Vagina (tissue), 2 donors: ENCODE measurements around the gene KRTAP2-1.

ENCODE experiments used
- POLR2A ChIP-seq, 2 donors: fragments of 450-650 bp; IDR thresholded peaks; one replicate each; pipeline ENCODE4 v1.6.1; 2017; ENCODE audit warnings: antibody characterized with exemption in 2 of 2, mild to moderate bottlenecking in 2 of 2, moderate library complexity in 2 of 2
- TF ChIP-seq, protein P1 (sequence below), 3 experiments: fragments of 450-650 bp in 2 of 3; fragments of 200-600 bp in 1 of 3; sonication (generic) in 1 of 3; IDR thresholded peaks; one replicate each; pipeline ENCODE4 v1.5.1; 2017 to 2019; ENCODE audit warnings: antibody characterized with exemption in 3 of 3, mild to moderate bottlenecking in 2 of 3, moderate library complexity in 2 of 3

DNA sequence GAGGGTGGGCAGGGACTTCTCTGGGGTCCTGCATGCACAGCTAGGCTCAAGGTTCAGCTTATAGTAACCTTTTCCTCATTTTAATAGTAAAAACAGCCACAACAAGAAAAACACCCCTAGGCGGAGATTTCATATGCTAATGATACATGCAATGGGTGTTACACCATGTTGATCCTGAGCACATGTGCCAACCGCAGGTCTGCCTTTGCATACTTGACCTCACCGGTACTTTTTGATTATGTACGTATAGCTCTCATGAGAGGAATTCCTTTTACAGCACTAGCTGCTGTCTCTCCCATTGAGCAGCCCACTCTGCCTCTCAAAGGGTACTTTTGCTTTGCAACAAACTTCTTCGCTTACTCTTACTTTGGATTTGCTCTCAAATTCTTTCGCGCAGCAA is 48.9 kb upstream of the KRTAP2-1 start:
- TF ChIP-seq, protein P1, sequence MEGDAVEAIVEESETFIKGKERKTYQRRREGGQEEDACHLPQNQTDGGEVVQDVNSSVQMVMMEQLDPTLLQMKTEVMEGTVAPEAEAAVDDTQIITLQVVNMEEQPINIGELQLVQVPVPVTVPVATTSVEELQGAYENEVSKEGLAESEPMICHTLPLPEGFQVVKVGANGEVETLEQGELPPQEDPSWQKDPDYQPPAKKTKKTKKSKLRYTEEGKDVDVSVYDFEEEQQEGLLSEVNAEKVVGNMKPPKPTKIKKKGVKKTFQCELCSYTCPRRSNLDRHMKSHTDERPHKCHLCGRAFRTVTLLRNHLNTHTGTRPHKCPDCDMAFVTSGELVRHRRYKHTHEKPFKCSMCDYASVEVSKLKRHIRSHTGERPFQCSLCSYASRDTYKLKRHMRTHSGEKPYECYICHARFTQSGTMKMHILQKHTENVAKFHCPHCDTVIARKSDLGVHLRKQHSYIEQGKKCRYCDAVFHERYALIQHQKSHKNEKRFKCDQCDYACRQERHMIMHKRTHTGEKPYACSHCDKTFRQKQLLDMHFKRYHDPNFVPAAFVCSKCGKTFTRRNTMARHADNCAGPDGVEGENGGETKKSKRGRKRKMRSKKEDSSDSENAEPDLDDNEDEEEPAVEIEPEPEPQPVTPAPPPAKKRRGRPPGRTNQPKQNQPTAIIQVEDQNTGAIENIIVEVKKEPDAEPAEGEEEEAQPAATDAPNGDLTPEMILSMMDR (IDR thresholded peaks at IDR 0.05), result no peak
- TF ChIP-seq POLR2A (IDR thresholded peaks at IDR 0.05), result no peak
